ENCODE results near the gene MVB12A.

DNA sequence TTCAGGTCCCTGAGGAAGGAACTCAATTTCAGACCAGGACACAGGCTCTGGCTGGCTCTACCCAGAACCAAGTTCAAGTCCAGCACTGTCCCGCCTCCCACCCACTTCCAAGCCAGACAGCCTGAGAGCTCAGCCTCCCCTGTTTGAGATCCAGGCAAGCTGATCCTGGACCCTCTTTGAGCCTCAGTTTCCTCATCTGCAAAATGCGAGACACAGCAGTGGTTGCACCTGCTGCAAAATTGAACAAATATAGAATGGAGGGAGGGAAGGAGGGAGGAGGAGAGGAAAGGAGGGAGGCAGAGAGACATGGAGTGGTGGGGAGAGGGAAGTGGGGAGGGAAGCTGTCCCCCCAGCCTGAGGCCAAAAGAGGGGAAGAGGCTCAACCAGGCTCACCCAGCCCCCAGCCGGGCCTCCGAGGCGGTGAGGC lies 27.9 kb downstream of the MVB12A start:
- TF ChIP-seq SIN3A (IDR thresholded peaks at IDR 0.05; ENCODE audit: low read depth, low read length) (no peak), SMC3 (IDR thresholded peaks at IDR 0.05; ENCODE audit: borderline replicate concordance, low read length) (no peak), EZH2 (IDR thresholded peaks at IDR 0.05; ENCODE audit: borderline replicate concordance, control insufficient read depth, low read depth, low read length) (no peak), TCF7 (IDR thresholded peaks at IDR 0.05; ENCODE audit: borderline replicate concordance) (no peak), TAF1 (IDR thresholded peaks at IDR 0.05; ENCODE audit: borderline replicate concordance, low read depth, low read length) (no peak), SP1 (IDR thresholded peaks at IDR 0.05; ENCODE audit: low read depth, low read length) (no peak), EP300 (IDR thresholded peaks at IDR 0.05; ENCODE audit: borderline replicate concordance in 1 of 2, control insufficient read depth in 1 of 2, low read depth in 2 of 2, low read length in 2 of 2) (no peak), MTA3 (IDR thresholded peaks at IDR 0.05; ENCODE audit: borderline replicate concordance, low read length) (no peak), BMI1 (IDR thresholded peaks at IDR 0.05; ENCODE audit: borderline replicate concordance) (no peak), POLR2AphosphoS5 (IDR thresholded peaks at IDR 0.05; ENCODE audit: low read length) (no peak)
- TF ChIP-seq, protein P1, sequence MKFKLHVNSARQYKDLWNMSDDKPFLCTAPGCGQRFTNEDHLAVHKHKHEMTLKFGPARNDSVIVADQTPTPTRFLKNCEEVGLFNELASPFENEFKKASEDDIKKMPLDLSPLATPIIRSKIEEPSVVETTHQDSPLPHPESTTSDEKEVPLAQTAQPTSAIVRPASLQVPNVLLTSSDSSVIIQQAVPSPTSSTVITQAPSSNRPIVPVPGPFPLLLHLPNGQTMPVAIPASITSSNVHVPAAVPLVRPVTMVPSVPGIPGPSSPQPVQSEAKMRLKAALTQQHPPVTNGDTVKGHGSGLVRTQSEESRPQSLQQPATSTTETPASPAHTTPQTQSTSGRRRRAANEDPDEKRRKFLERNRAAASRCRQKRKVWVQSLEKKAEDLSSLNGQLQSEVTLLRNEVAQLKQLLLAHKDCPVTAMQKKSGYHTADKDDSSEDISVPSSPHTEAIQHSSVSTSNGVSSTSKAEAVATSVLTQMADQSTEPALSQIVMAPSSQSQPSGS (IDR thresholded peaks at IDR 0.05; ENCODE audit: low read length), result no peak
